ENCODE data around the gene ABHD16A. TPM values are rescaled to one million over a fixed set of nuclear protein-coding genes. Genes with fewer than 3 reads are reported as not detected.

The ABHD16A gene
- total RNA-seq, 1 donor from 2014 or later = 21.3 TPM

GRCh38 chr6:31705931-31706330 is 2.8 kb upstream of the ABHD16A start:
- Mint-ChIP-seq H3K4me3 (no peak overlapping the region), H3K36me3 (no peaks in the 10 kb centered on the region), H3K27ac (no peak overlapping the region), H3K9me3 (no peaks in the 10 kb centered on the region), H3K4me1 (peaks cover 22% of the 10 kb centered on the region), H3K27me3 (ENCODE audit: insufficient read depth, low read depth) (peaks cover 8% of the 10 kb centered on the region)
- Histone ChIP-seq H4K20me1 (ENCODE audit: low read depth) (no peaks in the 10 kb centered on the region), H3K9ac (no peak overlapping the region), H3K27me3 (no peaks in the 10 kb centered on the region), H3K9me3 (ENCODE audit: low read depth) (no peaks in the 10 kb centered on the region), H2AFZ (replicated peaks) (no peak overlapping the region), H3K4me2 (no peak overlapping the region), H3K79me2 (ENCODE audit: low read depth) (peaks cover 18% of the 10 kb centered on the region), H3K4me1 (no peaks in the 10 kb centered on the region), H3K27ac (no peak overlapping the region), H3K4me3 (no peak overlapping the region), H3K36me3 (no peaks in the 10 kb centered on the region), H3F3A (ENCODE audit: low read depth) (no peaks in the 10 kb centered on the region)
- TF ChIP-seq EZH2 (IDR thresholded peaks at IDR 0.05) = no peak
- TF ChIP-seq, protein P1, sequence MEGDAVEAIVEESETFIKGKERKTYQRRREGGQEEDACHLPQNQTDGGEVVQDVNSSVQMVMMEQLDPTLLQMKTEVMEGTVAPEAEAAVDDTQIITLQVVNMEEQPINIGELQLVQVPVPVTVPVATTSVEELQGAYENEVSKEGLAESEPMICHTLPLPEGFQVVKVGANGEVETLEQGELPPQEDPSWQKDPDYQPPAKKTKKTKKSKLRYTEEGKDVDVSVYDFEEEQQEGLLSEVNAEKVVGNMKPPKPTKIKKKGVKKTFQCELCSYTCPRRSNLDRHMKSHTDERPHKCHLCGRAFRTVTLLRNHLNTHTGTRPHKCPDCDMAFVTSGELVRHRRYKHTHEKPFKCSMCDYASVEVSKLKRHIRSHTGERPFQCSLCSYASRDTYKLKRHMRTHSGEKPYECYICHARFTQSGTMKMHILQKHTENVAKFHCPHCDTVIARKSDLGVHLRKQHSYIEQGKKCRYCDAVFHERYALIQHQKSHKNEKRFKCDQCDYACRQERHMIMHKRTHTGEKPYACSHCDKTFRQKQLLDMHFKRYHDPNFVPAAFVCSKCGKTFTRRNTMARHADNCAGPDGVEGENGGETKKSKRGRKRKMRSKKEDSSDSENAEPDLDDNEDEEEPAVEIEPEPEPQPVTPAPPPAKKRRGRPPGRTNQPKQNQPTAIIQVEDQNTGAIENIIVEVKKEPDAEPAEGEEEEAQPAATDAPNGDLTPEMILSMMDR (IDR thresholded peaks at IDR 0.05) = no peak
- no peak for TF ChIP-seq EZH2phosphoT487 (IDR thresholded peaks at IDR 0.05)
- no peak for DNase-seq (ENCODE audit: low spot score)

- peak overlapping the region; percentile 98 for H3K27ac Mint-ChIP-seq
- peak overlapping the region; percentile 62 for H3K9ac ChIP-seq
- H3K36me3 ChIP-seq = no peaks in the 10 kb centered on the region
- H4K20me1 ChIP-seq (ENCODE audit: low read depth) = no peaks in the 10 kb centered on the region
- H3K27ac ChIP-seq = no peak overlapping the region
- peak overlapping the region; percentile 83 for H3K4me3 ChIP-seq
- H3K27me3 ChIP-seq = no peaks in the 10 kb centered on the region
- no peak for DNase-seq (ENCODE audit: low spot score)
- TF ChIP-seq, protein P1 (IDR thresholded peaks at IDR 0.05) = no peak
- TF ChIP-seq EZH2 (IDR thresholded peaks at IDR 0.05) (no peak), EZH2phosphoT487 (IDR thresholded peaks at IDR 0.05) (no peak)
- peak overlapping the region; percentile 80 for H2AFZ ChIP-seq (replicated peaks)
- no peaks in the 10 kb centered on the region for H3K9me3 Mint-ChIP-seq
- peaks cover 32% of the 10 kb centered on the region for H3K79me2 ChIP-seq (ENCODE audit: low read depth)
- H3K36me3 Mint-ChIP-seq = peaks cover 6% of the 10 kb centered on the region
- H3F3A ChIP-seq (ENCODE audit: low read depth) = no peaks in the 10 kb centered on the region
- H3K4me1 Mint-ChIP-seq = peaks cover 19% of the 10 kb centered on the region
- H3K27me3 Mint-ChIP-seq (ENCODE audit: insufficient read depth, low read depth) = peaks cover 4% of the 10 kb centered on the region
- peak overlapping the region; percentile 99 for H3K4me3 Mint-ChIP-seq
- peak overlapping the region; percentile 87 for H3K4me2 ChIP-seq
- H3K4me1 ChIP-seq = no peaks in the 10 kb centered on the region
- no peaks in the 10 kb centered on the region for H3K9me3 ChIP-seq (ENCODE audit: low read depth)
Observed at GRCh38 chr6:31702405-31702818, 712 bp downstream of the ABHD16A start.

GRCh38 chr6:31701666-31702404 is 1.3 kb downstream of the ABHD16A start:
- Histone ChIP-seq H3K27ac (no peak overlapping the region), H3F3A (ENCODE audit: low read depth) (no peaks in the 10 kb centered on the region), H2AFZ (replicated peaks) (no peak overlapping the region), H3K4me3 (peak overlapping the region; percentile 83), H3K9me3 (ENCODE audit: low read depth) (no peaks in the 10 kb centered on the region), H3K27me3 (no peaks in the 10 kb centered on the region), H3K4me2 (peak overlapping the region; percentile 87), H3K36me3 (no peaks in the 10 kb centered on the region), H4K20me1 (ENCODE audit: low read depth) (no peaks in the 10 kb centered on the region), H3K4me1 (no peaks in the 10 kb centered on the region), H3K9ac (peak overlapping the region; percentile 62), H3K79me2 (ENCODE audit: low read depth) (peaks cover 32% of the 10 kb centered on the region)
- Mint-ChIP-seq H3K36me3 (peaks cover 9% of the 10 kb centered on the region), H3K9me3 (no peaks in the 10 kb centered on the region), H3K27ac (peak overlapping the region; percentile 98), H3K27me3 (ENCODE audit: insufficient read depth, low read depth) (peaks cover 2% of the 10 kb centered on the region), H3K4me3 (peak overlapping the region; percentile 99), H3K4me1 (peaks cover 19% of the 10 kb centered on the region)
- no peak for DNase-seq (ENCODE audit: low spot score)
- TF ChIP-seq, protein P1 (IDR thresholded peaks at IDR 0.05) = no peak
- TF ChIP-seq EZH2phosphoT487 (IDR thresholded peaks at IDR 0.05) = no peak
- TF ChIP-seq EZH2 (IDR thresholded peaks at IDR 0.05) = no peak

Measured in neural progenitor cell (in vitro differentiated cells).